H1 (cell line): ENCODE measurements around the gene SSU72. TPM values are rescaled to one million over a fixed set of nuclear protein-coding genes. Genes with fewer than 3 reads are reported as not detected.

Experiments
- CTCF ChIP-seq, 3 experiments: IDR thresholded peaks; 1 replicate in 2 of 3; 2 replicates in 1 of 3; pipeline versions ENCODE4 v1.5.1 to v1.6.1; 2011; ENCODE audit warnings: low read length in 3 of 3, mild to moderate bottlenecking in 3 of 3, inconsistent platforms in 2 of 3, low read depth in 1 of 3, moderate library complexity in 1 of 3; ENCODE audit not compliant: insufficient read depth in 1 of 3; ENCODE audit errors: control extremely low read depth in 1 of 3
- polyA plus RNA-seq, 7 experiments: library from polyadenylated mRNA; depleted of rRNA in 3 of 7; stranded (reverse) in 5 of 7; unstranded in 2 of 7; fragments of >200 nt in 5 of 7; fragments of 200-250 nt in 2 of 7; gene quantifications; 1 replicate in 5 of 7; 2 replicates in 1 of 7; 4 replicates in 1 of 7; pipeline versions ENCODE4 v1.2.1 to v1.2.3, GENCODE V29; 2011 to 2013; ENCODE audit warnings: missing spikeins in 2 of 7, mixed read lengths in 2 of 7
- total RNA-seq: library from RNA; stranded (reverse); fragmentation: NEBNext Ultra II Directional; extraction: Animal tissue kit (Norgen Biotek cat#: 25700); gene quantifications from 2 replicates; pipeline ENCODE4 v1.2.1, GENCODE V29; 2021

SSU72 gene
- total and polyA plus RNA-seq, 2 of the 8 experiments (the other 6 are each of a cell fraction or from before 2014, with no cell fraction given) = 110 to 165 TPM

GRCh38 chr1:1539310-1540089, 35.2 kb downstream of the SSU72 start (continued):
- TF ChIP-seq CTCF (IDR thresholded peaks at IDR 0.05; ENCODE audit: control extremely low read depth in 1 of 3, insufficient read depth in 1 of 3, low read depth in 1 of 3, low read length in 3 of 3) = no peak
